ENCODE measurements around the gene POT1. TPM values are rescaled to one million over a fixed set of nuclear protein-coding genes. Genes with fewer than 3 reads are reported as not detected.
A peak's percentile ranks its signal among the peaks of the same experiment; 100 is the strongest.

Gene POT1
- polyA plus RNA-seq, 3 donors = 47.9 to 59.1 (median 55.8) TPM

DNA sequence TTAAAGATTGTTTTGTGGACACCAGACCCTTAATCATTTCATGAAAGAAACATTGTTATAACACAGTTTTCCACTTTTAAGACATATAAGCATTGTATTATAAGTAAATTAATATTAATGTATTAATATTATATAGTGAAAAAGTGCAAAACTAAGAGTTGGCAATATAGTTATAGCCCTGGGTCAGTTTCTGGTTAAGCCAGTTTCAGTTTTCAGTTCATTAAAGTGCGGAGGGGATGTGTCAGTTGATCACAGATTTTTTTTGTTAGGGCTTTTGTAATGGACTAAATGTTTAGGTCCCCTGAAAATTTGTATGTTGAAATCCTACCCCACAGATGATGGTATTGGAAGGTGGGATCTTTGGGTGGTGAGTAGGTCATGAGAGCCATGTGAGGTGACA lies 118.3 kb downstream of the POT1 start:
- DNase-seq (ENCODE audit: low read depth in 3 of 3, low spot score in 2 of 3) = no peak

DNA sequence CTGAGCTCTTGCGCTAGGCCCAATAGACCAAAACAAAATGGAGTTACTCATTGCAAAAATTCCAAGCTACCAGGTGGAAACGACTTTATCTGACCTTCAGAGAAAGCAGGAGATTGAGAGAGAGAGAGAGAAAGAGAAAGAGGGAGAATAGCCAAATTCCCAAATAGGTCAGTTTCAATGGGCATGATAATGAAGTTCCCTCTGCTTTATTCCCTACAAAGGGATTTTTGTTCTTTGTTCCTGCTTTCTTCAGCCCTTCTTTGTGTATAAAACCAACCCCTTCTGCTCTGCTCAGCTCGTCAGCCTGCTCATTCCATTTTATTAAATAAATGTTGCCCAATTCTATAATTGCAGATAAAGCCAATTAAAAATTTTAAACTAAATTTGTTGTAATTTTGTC lies 119.0 kb downstream of the POT1 start:
- no peak for DNase-seq (ENCODE audit: low read depth in 3 of 3, low spot score in 2 of 3)

DNA sequence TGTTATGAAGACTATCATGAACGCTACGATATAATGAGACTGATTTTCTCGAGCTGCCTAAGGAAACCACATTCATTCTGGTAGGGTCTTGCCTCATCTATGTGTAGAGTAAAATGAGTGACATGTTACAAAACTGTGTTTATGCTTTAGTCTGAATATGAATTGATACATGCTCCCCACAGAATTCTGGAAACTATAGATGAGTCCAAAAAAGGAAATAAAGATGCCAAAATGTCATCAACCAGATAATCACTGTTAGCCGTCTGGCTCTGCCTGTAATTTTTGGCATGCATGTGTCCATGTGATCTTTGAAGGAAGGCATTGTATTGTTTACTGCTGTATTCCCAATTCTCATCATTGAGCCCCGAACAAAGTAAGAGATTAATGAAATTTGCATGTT lies 121.4 kb downstream of the POT1 start:
- DNase-seq (ENCODE audit: low read depth in 3 of 3, low spot score in 2 of 3) = no peak

DNA sequence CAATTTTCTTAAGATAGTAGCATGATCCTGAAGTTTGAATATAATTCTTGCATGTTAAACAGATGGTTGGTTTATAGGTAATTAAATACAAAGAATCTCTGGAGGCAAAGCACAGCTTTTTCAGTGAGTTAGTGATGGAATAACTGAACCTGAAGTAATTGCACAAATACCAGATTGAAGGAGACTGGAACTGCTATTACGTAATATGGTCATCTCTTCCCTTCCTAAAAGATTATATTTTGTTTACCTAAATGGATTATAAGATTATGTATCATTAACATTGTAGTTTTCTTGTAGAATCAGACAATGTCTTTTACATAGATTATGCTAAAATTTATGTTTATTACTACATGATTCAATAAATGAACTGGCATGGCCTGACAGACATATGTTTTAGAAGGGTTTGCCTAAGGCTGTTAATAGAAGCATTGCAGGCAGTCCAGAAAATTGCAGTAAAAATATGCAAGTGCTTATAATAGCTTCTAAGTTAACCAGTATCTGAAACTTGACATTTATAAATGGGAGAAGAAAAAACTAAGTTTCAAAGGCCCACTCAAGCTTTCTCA lies 128.2 kb downstream of the POT1 start:
- DNase-seq (ENCODE audit: low read depth in 3 of 3, low spot score in 2 of 3) = no peak

DNA sequence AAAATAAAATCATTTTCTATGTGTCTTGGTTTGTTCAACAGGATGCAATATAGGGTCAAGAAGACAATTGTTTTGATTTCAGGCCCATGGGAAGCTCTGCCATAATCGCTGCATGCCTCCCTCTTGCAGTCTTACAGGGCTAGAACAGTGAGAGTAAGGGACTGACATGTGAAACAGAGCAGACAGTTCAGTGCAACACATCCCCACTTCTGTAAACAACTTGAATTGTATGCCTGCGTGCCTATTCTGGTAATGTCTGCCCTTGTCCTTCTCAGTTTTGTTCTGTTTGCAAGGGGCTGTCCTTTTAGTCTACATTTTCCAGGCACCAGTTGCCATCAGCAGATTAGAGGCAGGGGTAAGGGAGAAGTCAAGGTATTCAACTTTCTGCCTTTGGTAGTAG lies 129.2 kb downstream of the POT1 start:
- no peak for DNase-seq (ENCODE audit: low read depth in 3 of 3, low spot score in 2 of 3)

DNA sequence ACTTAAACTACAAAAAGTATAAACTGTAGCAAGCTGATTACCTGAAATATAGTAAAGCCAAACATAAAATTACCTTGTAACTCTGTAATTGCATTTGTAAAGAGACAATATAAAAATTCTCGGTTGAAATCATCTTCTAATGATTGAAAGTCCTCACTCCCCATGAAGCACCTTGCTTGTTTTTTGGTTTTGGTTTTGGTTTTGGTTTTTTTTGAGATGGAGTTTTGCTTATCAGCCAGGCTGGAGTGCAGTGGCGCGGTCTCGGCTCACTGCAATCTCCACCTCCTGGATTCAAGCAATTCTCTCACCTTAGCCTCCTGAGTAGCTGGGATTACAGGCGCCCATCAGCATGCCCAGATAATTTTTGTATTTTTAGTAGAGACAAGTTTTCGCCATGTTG lies 130.2 kb downstream of the POT1 start:
- DNase-seq (ENCODE audit: low read depth in 3 of 3, low spot score in 2 of 3) = no peak

DNA sequence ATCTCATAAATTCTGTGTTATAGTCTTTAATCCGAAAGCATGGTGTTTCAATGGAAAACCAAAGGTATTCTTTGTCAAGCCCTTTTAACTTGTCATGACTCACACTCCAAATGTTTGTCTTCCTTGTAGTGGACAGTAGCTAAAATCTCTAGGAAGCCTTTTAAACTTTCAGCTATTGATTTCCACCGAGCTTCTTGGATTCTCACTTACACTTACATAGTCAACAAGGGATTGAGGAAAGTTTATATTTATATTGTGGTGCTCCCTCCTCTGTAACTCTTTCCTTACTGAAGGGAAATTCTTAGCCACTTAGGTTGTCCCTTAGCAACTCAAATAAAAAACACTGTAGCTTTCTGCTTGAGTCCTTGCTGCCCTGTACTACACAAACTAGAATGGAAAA lies 132.9 kb downstream of the POT1 start:
- DNase-seq (ENCODE audit: low read depth in 3 of 3, low spot score in 2 of 3) = no peak

DNA sequence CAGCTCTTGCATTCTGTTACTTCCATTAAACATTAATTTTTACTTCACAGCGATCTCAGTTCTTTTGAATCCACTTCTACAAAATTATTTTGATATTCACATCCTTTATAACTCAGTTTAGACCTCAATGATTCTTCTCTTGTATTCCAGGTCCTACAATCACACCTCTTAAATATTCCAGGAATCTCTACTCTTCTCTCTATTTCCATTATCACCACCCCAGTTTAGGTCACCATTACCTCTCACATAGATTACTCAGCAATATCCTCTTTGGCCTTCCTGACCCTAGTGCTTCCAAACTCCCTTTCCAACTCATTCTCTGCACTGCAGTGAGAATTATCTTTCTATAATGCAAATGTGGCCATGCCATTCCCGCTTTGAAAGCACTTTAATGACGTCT lies 136.9 kb downstream of the POT1 start:
- no peak for DNase-seq (ENCODE audit: low read depth in 3 of 3, low spot score in 2 of 3)

DNA sequence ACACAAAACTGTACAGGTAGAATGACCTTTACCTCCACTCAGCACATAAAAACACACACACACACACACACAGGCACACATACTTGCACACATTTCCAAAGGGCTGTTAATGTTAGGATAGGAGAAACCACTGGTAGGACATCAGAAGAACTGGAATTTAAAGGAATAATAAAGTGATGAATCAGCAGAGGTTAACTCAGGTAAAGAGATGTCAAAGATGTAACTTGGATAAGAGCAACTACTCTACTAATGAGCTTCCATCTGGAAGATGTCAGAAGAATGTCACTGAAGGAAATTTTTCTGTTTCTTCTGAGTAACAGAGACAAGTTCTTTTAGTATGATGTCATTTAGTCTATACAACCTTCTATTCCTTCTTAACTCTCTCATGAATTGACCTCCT lies 137.6 kb downstream of the POT1 start:
- no peak for DNase-seq (ENCODE audit: low read depth in 3 of 3, low spot score in 2 of 3)

DNA sequence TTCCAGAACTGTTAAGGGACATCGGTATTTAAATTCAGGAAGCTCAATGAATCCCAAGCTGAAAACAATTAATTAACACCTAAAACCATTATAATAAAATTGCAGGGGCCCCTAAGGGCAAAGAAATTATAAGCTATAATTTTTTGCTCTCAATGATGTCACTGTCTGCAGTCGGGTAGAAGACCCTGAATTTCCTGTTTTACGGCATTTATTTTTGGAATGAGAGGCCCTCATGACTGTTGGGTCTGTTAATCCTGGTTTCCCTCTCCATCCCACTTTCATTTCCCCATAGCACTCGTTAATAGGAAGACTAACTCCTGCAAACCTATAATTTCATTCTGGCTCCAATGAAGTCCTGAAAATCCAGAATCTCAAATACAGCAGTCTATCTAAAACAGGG lies 138.2 kb downstream of the POT1 start:
- DNase-seq (ENCODE audit: low read depth in 3 of 3, low spot score in 2 of 3) = no peak

DNA sequence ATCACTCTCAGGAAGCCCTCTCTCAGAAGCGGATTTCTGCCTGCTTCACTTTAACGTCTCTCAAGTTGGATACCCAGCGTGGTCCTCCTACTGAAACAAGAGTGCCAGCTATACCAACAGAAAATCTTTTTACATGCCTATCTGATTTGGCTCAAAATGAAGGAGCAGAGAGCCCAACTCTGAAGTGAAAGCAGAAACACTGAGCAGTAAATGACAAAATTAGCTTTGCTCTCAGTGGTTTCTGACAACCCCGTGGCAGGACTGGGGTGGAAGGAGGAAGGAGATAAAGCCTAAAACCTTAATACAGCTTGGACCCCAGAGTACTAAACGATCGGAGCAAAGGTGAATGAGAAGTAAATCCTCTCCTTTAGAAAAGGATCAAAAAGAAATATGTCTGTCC lies 139.0 kb downstream of the POT1 start:
- no peak for DNase-seq (ENCODE audit: low read depth in 3 of 3, low spot score in 2 of 3)

DNA sequence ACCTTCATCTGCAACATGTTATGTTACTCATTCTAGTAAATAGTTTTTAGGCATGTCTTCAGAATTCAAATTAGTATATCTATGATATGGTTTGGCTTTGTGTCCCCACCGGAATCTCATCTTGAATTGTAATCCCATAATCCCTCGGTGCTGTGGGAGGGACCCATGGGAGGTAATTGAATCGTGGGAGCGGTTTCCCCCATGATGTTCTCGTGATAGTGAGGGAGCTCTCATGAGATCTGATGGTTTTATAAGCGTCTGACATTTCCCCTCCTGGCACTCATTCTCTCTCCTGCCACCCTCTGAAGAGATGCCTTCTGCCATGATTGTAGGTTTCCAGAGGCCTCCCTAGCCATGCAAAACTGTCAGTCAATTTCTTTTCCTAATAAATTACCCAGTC lies 143.6 kb downstream of the POT1 start:
- no peak for DNase-seq (ENCODE audit: low read depth in 3 of 3, low spot score in 2 of 3)

DNA sequence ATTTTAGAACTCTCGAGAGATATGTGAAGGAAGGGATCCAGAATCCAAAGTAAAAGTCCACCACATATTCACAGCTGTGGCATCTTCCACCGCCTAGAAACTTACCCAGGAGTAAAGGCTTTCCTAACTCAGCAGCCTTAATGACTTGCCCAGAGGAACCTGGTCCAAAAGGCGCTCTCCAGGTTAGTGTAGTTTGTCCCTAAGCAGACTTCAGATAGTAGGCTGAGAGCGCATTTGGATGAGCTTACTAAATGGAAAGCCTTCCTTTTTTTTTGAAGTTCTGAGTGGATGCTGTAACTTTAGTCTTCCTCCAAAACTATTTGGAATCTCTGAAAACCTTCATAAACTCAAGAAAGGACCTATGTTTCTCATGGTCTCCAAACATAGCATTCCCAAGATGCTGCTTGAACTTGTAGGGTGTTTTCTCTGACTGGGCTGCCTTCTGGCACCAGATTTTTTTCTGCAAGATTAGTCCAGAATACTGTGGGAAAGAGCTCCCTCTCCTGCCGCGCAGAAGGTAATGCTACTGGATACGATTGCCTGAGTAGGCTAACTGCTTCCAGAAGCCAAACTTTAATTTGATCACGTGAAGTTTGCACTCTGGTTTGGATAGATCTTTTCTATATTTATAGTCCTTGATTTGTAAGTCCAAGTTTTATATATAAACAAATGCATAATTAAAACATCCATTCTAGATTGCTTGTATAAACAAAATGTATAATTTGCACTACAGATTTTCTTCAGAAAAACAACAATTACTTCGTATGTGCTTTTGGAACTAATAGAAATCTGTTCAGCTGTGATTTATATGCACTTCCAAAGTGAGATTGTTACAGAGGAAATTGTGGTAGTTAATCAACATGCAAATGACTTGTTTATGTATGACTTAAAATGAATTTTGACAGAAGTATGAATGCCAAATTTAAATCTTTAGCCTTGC lies 144.5 kb downstream of the POT1 start:
- DNase-seq (ENCODE audit: low read depth in 3 of 3, low spot score in 2 of 3) = peak in 2 of 3 donors; percentile 40 to 41

DNA sequence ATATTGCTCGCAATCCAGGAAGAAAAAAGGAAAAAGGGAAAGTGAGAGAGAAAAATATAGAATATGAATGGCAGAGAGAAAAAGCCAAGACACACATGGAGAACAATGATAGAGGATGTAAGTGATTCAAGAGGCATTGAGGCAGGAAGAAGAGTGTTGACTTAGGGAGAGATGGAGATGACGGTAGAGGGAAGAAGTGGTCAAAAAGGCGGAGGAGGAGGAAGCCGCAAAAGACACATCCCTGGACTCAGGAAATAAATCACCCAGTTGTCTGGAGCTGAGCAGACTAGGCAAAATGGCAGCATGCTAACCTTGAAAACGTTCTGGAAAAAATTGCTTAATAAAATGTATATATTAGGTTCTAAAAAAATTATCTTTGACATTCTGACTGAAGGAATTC lies 146.4 kb downstream of the POT1 start:
- DNase-seq (ENCODE audit: low read depth in 3 of 3, low spot score in 2 of 3) = no peak

DNA sequence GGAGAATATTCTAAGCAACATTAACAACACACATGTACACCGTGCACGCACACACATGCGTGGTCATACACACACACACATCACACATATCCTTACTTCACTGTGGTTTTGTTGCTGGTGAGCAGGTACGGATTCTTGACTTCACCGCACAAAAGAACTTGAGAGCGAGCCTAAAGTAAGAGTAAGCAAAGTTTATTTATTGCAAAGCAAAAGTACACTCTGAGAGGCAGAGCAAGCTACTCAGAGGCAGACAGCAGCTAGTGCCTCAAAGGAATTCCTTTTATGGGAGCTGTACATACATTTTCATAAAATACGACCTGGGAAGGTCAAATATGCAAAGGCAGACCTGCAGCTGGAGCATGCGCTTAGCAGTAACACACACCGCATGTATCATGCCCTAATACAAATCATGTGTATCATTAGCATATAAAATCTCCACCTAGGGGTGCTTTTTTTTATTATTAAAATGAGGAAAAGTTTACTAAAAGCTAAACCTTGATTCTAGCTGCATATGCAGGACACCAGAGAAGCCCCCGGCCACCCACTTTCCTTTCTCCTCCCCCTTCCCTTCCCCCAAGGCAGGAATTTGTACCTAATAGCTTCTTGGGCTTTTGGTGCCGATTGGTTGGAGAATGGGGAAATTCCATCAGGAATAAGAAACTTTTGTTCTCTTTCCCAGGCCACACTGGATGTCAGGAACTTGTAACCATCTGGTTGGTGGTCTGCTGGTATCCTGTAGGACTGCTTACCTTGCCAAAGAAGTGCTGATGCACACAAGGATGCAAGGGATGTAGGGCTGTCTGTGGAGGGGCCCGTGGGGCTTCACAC lies 147.5 kb downstream of the POT1 start:
- DNase-seq (ENCODE audit: low read depth in 3 of 3, low spot score in 2 of 3) = no peak

DNA sequence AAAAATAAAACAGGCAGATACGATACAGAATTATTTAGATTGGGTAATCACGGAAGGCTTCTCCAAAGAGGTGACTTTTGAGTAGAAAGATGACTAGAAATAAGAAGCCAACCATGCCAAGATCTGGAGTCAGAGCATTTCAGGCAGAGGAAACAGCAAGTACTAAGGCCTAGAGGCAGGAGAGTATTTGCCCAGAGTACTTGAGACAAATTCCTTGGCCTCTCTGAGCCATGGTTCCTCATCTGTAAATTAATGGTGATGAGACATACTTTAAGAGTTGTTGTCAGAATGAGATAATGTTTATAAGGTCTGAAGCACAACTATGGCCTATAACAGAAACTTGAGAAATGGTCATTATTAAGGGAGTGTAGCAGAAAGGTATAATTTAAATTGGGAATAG lies 148.2 kb downstream of the POT1 start:
- no peak for DNase-seq (ENCODE audit: low read depth in 3 of 3, low spot score in 2 of 3)

DNA sequence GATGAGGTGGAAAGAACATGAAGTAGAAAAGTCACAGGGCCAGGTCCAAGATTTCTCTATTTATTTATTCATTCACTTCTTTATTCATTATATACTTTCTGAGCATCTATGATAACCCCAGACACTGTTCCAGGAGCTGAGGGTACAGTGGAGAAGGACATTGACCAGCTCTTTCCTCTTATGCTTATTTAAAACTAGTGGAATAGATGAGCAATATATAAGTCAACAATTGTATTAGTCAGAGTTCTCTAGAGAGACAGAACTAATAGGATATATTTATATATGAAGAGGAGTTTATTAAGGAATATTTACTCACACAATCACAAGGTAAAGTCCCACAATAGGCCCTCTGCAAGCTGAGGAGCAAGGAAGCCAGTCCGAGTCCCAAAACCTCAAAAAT lies 149.0 kb downstream of the POT1 start:
- no peak for DNase-seq (ENCODE audit: low read depth in 3 of 3, low spot score in 2 of 3)

DNA sequence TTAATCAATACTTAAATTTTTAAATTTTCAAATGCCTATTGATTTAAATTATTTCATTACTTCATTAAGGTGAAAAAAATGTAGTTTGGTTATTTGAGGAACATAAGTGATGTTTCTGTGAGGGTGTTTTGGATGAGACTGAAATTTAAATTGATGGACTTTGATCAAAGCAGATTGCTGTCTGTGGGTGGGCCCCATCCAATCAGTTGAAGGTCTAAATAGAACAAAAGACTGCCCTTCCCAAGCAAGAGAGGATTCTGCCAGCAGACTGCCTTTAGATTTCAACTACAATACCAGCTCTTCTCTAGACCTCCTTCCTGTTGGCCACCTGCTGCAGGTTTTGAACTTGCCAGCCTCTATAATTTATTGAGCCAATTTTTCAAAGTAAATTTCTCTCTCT lies 149.6 kb downstream of the POT1 start:
- no peak for DNase-seq (ENCODE audit: low read depth in 3 of 3, low spot score in 2 of 3)

DNA sequence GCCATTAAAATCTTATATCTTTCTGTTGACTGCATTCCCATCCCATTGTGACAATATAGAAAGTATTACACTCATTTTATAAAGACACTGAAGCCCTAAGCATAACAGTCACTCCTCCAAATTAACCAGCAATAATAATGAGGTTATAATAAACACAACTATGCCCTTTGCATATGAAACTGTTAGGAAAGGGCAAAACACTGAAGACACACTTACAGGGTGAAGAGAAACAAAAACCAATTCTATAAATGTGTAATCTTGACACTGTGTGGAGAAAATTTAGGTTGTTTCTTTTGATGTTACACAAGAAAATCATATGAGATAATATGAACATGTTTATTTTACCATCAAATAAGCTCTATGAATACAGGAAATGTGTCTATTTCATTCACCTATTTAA lies 150.0 kb downstream of the POT1 start:
- no peak for DNase-seq (ENCODE audit: low read depth in 3 of 3, low spot score in 2 of 3)

DNA sequence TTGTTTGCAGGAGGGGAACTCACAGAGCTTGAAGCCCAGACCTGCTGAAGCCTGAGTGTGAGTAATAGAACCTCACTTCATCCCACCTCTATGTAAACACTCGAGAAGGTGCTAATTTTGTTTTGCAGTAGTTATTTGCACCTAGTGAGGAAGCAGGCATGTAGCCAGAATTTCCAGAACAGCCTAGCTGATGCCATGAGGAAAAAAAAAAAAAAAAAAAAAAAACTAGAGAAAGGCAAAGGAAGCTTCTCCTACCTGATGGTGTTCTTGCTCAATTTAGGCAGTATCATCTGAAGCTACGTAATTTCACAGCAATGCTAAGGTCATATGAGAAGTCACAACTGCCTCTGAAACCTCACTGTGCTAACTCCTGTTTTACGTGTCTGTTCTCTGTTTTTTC lies 150.4 kb downstream of the POT1 start:
- no peak for DNase-seq (ENCODE audit: low read depth in 3 of 3, low spot score in 2 of 3)

DNA sequence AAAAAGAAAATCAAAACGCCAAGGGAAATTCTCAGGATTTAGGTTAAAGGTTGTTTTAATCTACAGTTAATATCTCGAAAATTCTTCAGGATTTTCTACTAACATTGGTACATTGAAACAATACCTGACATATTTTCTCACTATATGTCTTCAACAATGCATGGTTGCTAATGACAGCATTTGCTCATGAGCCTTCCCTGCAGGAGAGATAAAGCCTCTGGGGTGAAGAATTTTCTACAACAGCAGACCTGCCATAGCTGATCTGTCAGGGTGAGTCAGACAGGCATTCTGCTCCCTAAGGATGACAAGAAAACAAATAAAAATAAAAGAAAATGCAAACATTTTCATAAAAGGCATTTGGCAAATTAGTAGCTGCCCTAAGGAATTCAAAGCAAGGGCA lies 152.4 kb downstream of the POT1 start:
- DNase-seq (ENCODE audit: low read depth in 3 of 3, low spot score in 2 of 3) = no peak

DNA sequence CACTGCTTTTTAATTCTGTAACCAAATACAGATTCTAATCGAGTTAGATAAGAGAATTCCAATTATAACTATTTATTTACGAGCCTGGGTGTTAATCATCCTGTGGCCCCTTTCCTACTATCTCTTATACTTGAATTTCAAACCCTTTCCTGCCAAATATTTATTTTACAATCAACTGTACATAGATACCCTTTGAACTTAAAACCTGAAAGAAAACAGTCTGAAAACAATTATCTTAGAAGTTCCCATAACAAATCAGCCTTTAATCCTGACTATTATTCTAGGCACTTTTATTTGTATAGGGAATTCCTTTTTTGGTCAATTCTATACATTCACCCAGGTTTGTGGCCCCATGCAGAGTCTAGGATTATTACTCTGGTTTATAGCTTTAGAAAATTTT lies 153.5 kb downstream of the POT1 start:
- DNase-seq (ENCODE audit: low read depth in 3 of 3, low spot score in 2 of 3) = no peak

Measured in right renal cortex interstitium (tissue), 3 donors.